Measurements from ENCODE around the gene MOK.

DNA sequence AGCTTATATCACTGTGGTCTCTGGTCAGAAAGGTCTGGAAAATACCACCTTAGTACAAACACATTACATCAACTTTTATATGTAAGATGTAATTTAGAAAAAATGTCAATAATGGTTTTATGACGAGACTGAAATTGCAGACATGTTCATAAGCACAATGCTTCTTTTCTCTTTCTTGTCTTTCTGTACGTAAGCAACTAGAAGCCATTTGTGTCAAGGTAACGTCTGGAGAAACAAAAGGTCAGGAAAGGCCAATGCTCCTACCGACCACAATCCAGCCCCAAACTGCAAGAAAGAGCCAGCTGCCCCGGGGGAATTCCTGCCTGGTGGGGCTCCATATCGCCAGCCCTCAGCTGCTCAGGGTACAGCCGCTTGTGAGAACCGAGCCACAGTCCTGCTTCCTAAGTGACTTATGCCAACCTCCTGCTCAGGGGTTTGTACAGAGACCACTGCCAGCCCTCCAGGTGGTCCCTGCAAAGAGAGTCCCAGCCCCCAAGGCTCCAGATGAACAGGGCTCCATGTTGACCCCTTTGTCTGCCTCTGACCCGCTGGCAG, 20.9 kb upstream of the MOK start:
- TF ChIP-seq, protein P1, sequence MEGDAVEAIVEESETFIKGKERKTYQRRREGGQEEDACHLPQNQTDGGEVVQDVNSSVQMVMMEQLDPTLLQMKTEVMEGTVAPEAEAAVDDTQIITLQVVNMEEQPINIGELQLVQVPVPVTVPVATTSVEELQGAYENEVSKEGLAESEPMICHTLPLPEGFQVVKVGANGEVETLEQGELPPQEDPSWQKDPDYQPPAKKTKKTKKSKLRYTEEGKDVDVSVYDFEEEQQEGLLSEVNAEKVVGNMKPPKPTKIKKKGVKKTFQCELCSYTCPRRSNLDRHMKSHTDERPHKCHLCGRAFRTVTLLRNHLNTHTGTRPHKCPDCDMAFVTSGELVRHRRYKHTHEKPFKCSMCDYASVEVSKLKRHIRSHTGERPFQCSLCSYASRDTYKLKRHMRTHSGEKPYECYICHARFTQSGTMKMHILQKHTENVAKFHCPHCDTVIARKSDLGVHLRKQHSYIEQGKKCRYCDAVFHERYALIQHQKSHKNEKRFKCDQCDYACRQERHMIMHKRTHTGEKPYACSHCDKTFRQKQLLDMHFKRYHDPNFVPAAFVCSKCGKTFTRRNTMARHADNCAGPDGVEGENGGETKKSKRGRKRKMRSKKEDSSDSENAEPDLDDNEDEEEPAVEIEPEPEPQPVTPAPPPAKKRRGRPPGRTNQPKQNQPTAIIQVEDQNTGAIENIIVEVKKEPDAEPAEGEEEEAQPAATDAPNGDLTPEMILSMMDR (IDR thresholded peaks at IDR 0.05; ENCODE audit: low read length): no peak
- TF ChIP-seq EZH2phosphoT487 (IDR thresholded peaks at IDR 0.05; ENCODE audit: low read length) (no peak), EZH2 (optimal IDR thresholded peaks at IDR 0.05; ENCODE audit: low read depth, low read length) (no peak)

Data from MM.1S (cell line).